ENCODE results near the gene NOA1.
"Not testable (repeated sequence)": the region's sequence is repeated elsewhere in the genome, so short reads cannot be mapped to it uniquely, and the experiment has no call there.

- TF ChIP-seq SREBF2 (IDR thresholded peaks at IDR 0.05; ENCODE audit: low read length); FOXK2 (IDR thresholded peaks at IDR 0.05); MAX (IDR thresholded peaks at IDR 0.05; ENCODE audit: low read depth, low read length); MTA2 (IDR thresholded peaks at IDR 0.05; ENCODE audit: low read depth); ZSCAN29 (IDR thresholded peaks at IDR 0.05); RELB (IDR thresholded peaks at IDR 0.05; ENCODE audit: low read depth); ESRRA (IDR thresholded peaks at IDR 0.05; ENCODE audit: low read length); CBX5 (IDR thresholded peaks at IDR 0.05; ENCODE audit: low read depth); ATF7 (IDR thresholded peaks at IDR 0.05; ENCODE audit: low read depth); MYC (IDR thresholded peaks at IDR 0.05; ENCODE audit: insufficient read depth, insufficient read length, insufficient replicate concordance, low read length, severe bottlenecking); SRF (IDR thresholded peaks at IDR 0.05; ENCODE audit: low read depth in 2 of 2, low read length in 2 of 2): not testable (repeated sequence)
- TF ChIP-seq, protein P1, sequence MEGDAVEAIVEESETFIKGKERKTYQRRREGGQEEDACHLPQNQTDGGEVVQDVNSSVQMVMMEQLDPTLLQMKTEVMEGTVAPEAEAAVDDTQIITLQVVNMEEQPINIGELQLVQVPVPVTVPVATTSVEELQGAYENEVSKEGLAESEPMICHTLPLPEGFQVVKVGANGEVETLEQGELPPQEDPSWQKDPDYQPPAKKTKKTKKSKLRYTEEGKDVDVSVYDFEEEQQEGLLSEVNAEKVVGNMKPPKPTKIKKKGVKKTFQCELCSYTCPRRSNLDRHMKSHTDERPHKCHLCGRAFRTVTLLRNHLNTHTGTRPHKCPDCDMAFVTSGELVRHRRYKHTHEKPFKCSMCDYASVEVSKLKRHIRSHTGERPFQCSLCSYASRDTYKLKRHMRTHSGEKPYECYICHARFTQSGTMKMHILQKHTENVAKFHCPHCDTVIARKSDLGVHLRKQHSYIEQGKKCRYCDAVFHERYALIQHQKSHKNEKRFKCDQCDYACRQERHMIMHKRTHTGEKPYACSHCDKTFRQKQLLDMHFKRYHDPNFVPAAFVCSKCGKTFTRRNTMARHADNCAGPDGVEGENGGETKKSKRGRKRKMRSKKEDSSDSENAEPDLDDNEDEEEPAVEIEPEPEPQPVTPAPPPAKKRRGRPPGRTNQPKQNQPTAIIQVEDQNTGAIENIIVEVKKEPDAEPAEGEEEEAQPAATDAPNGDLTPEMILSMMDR (IDR thresholded peaks at IDR 0.05 in 2 of 3, conservative IDR thresholded peaks at IDR 0.05 in 1 of 3; ENCODE audit: control insufficient read depth in 2 of 3, extremely low read depth in 1 of 3, insufficient read depth in 1 of 3, low read depth in 3 of 3, low read length in 3 of 3) = not testable (repeated sequence)
These were observed 62.4 kb downstream of the NOA1 start for GRCh38 chr4:56914977-56915376.
